ENCODE data around the gene KRT32.

The KRT32 gene

DNA sequence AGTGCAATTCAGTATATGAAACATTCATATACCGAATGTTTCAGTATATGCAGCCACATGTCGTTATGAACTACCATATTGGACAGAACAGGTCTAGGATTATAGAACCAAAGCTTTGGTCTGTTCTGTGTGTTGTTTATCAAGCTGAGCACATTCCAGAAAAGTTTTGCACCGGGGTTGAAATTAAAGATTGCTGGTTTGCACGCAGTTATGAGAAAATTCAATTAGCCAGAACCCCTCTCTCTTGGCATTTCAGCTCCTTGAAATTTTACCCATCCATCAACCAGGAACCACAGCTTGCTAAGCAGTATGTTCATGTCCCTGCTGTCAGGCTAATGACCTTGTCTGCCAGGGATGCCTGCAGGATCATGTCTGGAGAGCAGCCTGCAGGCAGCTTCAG, 9.5 kb downstream of the KRT32 start:
- Histone ChIP-seq H3K27me3 (ENCODE audit: control insufficient read depth, insufficient read depth, low read length) (no peaks in the 10 kb centered on the region), H3K4me3 (ENCODE audit: low read depth, low read length) (no peak overlapping the region), H3K9me3 (ENCODE audit: control insufficient read depth, insufficient read depth, low read depth, low read length) (no peaks in the 10 kb centered on the region; the same call in 1 of the 2 replicates)

DNA sequence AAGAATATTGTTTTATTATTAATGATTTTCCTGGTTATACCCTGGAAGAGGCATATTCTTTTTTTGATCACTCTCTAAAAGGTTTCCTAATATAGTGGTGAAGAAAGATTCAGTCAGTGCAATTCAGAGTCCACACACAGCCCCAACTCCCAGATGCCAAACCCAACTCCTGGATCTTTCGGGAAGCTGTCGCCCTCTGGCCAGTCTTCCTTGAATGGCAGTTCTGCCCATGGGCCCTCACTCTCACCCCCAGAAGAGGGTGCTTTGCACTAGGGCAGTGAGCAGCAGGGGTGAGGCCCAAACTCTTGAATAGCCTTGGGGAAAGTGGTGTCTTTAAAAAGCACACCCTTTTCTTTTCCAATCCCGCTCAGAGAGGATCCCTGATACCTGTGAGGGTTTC, 11.0 kb downstream of the KRT32 start:
- Histone ChIP-seq H3K4me3 (ENCODE audit: low read depth, low read length) (no peak overlapping the region), H3K27ac (ENCODE audit: low read depth, low read length) (no peak overlapping the region), H3K4me1 (ENCODE audit: control insufficient read depth, insufficient read depth, low read length) (no peaks in the 10 kb centered on the region), H3K27me3 (ENCODE audit: control insufficient read depth, insufficient read depth, low read length) (no peaks in the 10 kb centered on the region; the same call in 1 of the 2 replicates), H3K36me3 (ENCODE audit: control insufficient read depth, insufficient read depth, low read length) (no peaks in the 10 kb centered on the region), H3K9me3 (ENCODE audit: control insufficient read depth, insufficient read depth, low read depth, low read length) (peaks cover 11% of the 10 kb centered on the region), H3K9ac (ENCODE audit: low read length) (no peak overlapping the region)

More for the DNA sequence above, 9.5 kb downstream of the KRT32 start:
- Histone ChIP-seq H3K9ac (ENCODE audit: low read length) (no peak overlapping the region), H3K27ac (ENCODE audit: low read depth, low read length) (no peak overlapping the region), H3K36me3 (ENCODE audit: control insufficient read depth, insufficient read depth, low read length) (no peaks in the 10 kb centered on the region), H3K4me1 (ENCODE audit: control insufficient read depth, insufficient read depth, low read length) (no peaks in the 10 kb centered on the region)

DNA sequence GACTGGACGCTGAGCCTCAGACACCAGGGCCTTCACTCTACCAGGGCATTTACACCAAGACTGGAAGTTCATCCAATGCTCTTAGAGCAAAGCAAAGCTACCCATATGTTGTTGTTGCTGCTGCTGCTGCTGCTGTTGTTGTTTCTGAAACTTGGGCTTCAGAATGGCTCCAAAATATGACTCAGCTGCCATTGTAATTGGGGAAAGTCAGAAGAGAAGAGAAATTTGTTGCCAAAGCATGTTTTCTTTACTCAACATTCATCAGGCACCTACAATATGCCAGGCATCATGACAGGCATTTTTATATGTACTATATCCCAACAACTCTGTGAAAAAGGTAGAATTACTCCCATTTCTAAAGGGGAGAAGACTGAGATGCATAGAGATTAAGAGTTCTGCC, 11.9 kb downstream of the KRT32 start:
- Histone ChIP-seq H3K9ac (ENCODE audit: low read length) (no peak overlapping the region), H3K27ac (ENCODE audit: low read depth, low read length) (no peak overlapping the region), H3K4me1 (ENCODE audit: control insufficient read depth, insufficient read depth, low read length) (no peaks in the 10 kb centered on the region), H3K9me3 (ENCODE audit: control insufficient read depth, insufficient read depth, low read depth, low read length) (peaks cover 11% of the 10 kb centered on the region), H3K36me3 (ENCODE audit: control insufficient read depth, insufficient read depth, low read length) (no peaks in the 10 kb centered on the region), H3K4me3 (ENCODE audit: low read depth, low read length) (no peak overlapping the region), H3K27me3 (ENCODE audit: control insufficient read depth, insufficient read depth, low read length) (no peaks in the 10 kb centered on the region; the same call in 1 of the 2 replicates)

DNA sequence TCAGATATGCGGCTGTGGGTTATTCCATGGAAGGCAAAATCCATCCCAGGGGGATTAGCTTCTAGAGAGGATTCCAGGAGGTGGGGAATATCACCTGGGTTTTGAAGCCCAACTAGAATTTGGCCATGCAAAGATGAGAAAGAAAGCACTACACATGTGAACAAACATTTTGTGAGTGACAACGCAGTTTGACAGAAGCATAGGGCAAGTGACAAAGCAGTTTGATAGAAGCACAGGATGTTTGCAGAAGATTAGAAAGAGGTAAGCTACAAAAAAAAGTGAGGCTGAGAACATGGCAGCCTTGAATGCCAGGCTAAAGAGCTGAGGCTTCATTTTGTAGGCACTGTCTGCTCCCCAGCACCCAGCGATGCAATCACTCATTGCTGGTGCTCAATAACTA, 14.1 kb downstream of the KRT32 start:
- no peak overlapping the region for H3K9ac ChIP-seq (ENCODE audit: low read length)
- no peaks in the 10 kb centered on the region for H3K36me3 ChIP-seq (ENCODE audit: control insufficient read depth, insufficient read depth, low read length)
- no peaks in the 10 kb centered on the region for H3K4me1 ChIP-seq (ENCODE audit: control insufficient read depth, insufficient read depth, low read length)
- no peak overlapping the region for H3K27ac ChIP-seq (ENCODE audit: low read depth, low read length)
- no peak overlapping the region for H3K4me3 ChIP-seq (ENCODE audit: low read depth, low read length)
- peaks cover 11% of the 10 kb centered on the region for H3K9me3 ChIP-seq (ENCODE audit: control insufficient read depth, insufficient read depth, low read depth, low read length)
- no peaks in the 10 kb centered on the region; the same call in 1 of the 2 replicates for H3K27me3 ChIP-seq (ENCODE audit: control insufficient read depth, insufficient read depth, low read length)

DNA sequence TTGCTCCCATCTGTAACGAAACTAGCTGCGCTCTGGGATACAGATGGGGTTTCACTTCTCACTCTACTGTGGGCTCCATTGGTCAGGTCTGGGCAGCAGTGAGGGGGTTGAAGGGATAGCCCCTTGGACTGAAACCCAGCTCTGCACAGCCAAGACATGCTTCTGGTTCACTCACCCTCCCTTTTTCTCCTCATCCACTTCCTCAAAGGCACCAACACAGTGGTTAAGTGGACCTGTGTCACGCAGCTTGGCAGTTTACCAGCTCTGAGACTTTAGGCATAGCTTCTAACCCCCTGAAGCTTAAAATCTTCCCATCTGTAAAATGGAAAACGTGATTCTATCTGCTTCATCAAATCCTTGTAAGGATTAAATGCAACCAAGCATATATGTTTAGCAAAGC, 14.9 kb downstream of the KRT32 start:
- peaks cover 3% of the 10 kb centered on the region; the same call in 1 of the 2 replicates for H3K4me1 ChIP-seq (ENCODE audit: control insufficient read depth, insufficient read depth, low read length)
- no peaks in the 10 kb centered on the region for H3K36me3 ChIP-seq (ENCODE audit: control insufficient read depth, insufficient read depth, low read length)
- H3K27ac ChIP-seq (ENCODE audit: low read depth, low read length) = no peak overlapping the region
- no peaks in the 10 kb centered on the region; the same call in 1 of the 2 replicates for H3K27me3 ChIP-seq (ENCODE audit: control insufficient read depth, insufficient read depth, low read length)
- H3K9ac ChIP-seq (ENCODE audit: low read length) = no peak overlapping the region
- H3K4me3 ChIP-seq (ENCODE audit: low read depth, low read length) = no peak overlapping the region
- H3K9me3 ChIP-seq (ENCODE audit: control insufficient read depth, insufficient read depth, low read depth, low read length) = peaks cover 11% of the 10 kb centered on the region

DNA sequence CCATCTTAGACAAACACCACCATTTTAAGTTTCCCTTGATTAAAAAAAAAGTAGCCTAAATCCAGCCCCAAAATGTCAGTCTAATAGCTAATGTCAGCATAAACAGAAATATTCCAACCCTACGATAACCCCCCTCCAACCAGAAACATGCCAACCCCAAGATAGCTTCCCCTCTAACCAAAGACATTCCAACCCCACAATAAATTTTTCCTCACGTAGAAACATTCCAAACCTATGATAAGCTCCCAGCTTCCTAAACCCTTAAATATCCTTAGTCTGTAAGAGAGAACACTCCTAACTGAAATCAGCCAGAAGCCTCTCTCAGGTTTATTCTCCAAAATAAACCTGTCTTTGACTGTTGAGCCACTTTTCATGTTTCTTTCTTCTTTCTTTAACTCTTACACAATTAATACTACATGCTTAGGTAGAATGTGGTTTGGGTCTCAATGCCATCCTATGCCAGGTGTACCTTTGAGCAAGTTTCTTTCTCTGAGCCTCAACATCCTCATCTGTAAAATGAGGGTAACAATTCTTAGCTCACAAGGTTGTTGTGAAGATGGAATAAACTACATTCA, 15.9 kb downstream of the KRT32 start:
- no peak overlapping the region for H3K9ac ChIP-seq (ENCODE audit: low read length)
- no peak overlapping the region for H3K4me3 ChIP-seq (ENCODE audit: low read depth, low read length)
- no peak overlapping the region for H3K27ac ChIP-seq (ENCODE audit: low read depth, low read length)
- H3K27me3 ChIP-seq (ENCODE audit: control insufficient read depth, insufficient read depth, low read length) = no peaks in the 10 kb centered on the region; the same call in 1 of the 2 replicates
- no peaks in the 10 kb centered on the region for H3K36me3 ChIP-seq (ENCODE audit: control insufficient read depth, insufficient read depth, low read length)
- H3K9me3 ChIP-seq (ENCODE audit: control insufficient read depth, insufficient read depth, low read depth, low read length) = peaks cover 11% of the 10 kb centered on the region
- peaks cover 3% of the 10 kb centered on the region; the same call in 1 of the 2 replicates for H3K4me1 ChIP-seq (ENCODE audit: control insufficient read depth, insufficient read depth, low read length)

DNA sequence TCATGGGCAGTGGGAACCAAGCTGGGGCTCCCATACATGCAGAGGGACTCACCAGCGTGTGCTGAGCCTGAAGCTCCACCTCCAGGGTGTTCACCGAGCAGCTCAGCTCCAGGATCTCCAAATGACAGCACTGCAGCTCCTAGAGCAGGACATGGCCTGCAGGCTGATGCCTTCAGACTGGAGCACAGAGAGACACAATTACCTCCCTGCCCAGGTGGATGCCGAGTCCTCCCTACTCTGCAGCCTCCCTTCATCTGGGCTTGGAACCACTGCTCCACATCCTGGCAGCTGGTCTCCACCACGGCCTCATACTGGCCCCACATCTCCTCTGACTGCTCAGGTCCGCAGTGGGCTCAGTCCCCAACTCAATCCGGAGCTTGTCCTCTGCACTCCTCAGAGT, 18.2 kb downstream of the KRT32 start:
- H3K27ac ChIP-seq (ENCODE audit: low read depth, low read length) = no peak overlapping the region
- no peak overlapping the region for H3K4me3 ChIP-seq (ENCODE audit: low read depth, low read length)
- H3K4me1 ChIP-seq (ENCODE audit: control insufficient read depth, insufficient read depth, low read length) = peaks cover 3% of the 10 kb centered on the region; the same call in 1 of the 2 replicates
- H3K36me3 ChIP-seq (ENCODE audit: control insufficient read depth, insufficient read depth, low read length) = no peaks in the 10 kb centered on the region
- peaks cover 11% of the 10 kb centered on the region for H3K9me3 ChIP-seq (ENCODE audit: control insufficient read depth, insufficient read depth, low read depth, low read length)
- H3K9ac ChIP-seq (ENCODE audit: low read length) = no peak overlapping the region
- no peaks in the 10 kb centered on the region; the same call in 1 of the 2 replicates for H3K27me3 ChIP-seq (ENCODE audit: control insufficient read depth, insufficient read depth, low read length)

DNA sequence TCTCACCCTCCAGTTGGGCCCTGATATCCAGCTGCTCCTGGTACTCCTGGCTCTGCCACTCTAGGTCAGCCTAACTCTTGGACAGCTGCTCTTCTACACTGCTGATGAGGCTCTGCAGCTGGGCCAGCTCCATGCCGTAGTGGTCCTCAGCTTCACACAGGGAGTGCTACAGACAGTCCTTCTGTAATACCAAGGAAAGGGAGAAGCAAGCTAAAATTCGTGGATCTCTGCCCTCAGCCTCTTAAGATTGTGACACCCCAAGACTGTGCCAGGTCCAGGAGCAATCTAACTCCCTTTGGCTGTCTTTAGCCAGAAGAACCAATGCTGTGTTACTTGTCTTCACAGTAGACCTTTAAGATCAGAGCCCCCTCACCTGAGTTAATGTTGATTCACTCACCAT, 18.7 kb downstream of the KRT32 start:
- peaks cover 11% of the 10 kb centered on the region for H3K9me3 ChIP-seq (ENCODE audit: control insufficient read depth, insufficient read depth, low read depth, low read length)
- H3K9ac ChIP-seq (ENCODE audit: low read length) = no peak overlapping the region
- H3K4me1 ChIP-seq (ENCODE audit: control insufficient read depth, insufficient read depth, low read length) = peaks cover 3% of the 10 kb centered on the region; the same call in 1 of the 2 replicates
- no peak overlapping the region for H3K27ac ChIP-seq (ENCODE audit: low read depth, low read length)
- no peaks in the 10 kb centered on the region; the same call in 1 of the 2 replicates for H3K27me3 ChIP-seq (ENCODE audit: control insufficient read depth, insufficient read depth, low read length)
- H3K36me3 ChIP-seq (ENCODE audit: control insufficient read depth, insufficient read depth, low read length) = no peaks in the 10 kb centered on the region
- no peak overlapping the region for H3K4me3 ChIP-seq (ENCODE audit: low read depth, low read length)

DNA sequence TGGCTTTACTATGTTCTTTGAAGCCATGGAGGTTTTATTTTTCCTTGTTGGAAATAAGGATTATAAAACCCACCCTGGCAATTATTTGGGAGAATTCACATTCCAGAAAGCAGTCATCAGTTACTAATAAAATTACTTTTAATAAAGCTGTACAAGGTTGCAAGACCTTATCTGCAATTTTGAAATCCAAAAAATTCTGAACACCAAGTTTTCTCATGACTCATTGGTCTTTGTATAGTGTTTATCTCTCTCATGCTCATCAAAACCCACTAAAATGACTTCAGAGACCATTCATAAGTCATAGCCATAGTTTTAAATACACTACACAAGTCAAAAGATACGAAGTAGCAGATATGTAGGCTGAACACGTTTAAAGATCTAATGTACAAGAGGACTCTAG, 20.4 kb downstream of the KRT32 start:
- no peaks in the 10 kb centered on the region for H3K36me3 ChIP-seq (ENCODE audit: control insufficient read depth, insufficient read depth, low read length)
- H3K9ac ChIP-seq (ENCODE audit: low read length) = no peak overlapping the region
- H3K27ac ChIP-seq (ENCODE audit: low read depth, low read length) = no peak overlapping the region
- peaks cover 6% of the 10 kb centered on the region for H3K9me3 ChIP-seq (ENCODE audit: control insufficient read depth, insufficient read depth, low read depth, low read length)
- no peaks in the 10 kb centered on the region for H3K27me3 ChIP-seq (ENCODE audit: control insufficient read depth, insufficient read depth, low read length)
- peaks cover 9% of the 10 kb centered on the region; the same call in 1 of the 2 replicates for H3K4me1 ChIP-seq (ENCODE audit: control insufficient read depth, insufficient read depth, low read length)
- no peak overlapping the region for H3K4me3 ChIP-seq (ENCODE audit: low read depth, low read length)

DNA sequence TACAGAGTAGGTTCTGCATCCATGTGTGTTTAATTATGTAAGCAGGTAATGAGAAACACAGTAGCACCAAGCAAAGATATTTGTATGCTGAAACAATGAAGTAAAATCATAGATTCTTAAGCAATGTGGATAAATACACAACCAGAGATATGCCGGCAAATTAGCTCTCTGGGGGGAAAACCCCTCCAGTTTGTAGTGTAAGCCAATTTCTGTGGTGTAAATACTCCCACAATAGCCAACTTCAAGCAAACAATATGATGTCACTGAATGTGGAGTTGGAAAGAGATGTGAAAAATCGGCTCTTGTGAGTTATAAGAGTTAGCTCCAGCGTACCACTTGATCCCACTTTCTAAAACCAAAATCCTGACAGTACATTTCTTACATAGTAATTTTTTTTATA, 22.5 kb downstream of the KRT32 start:
- H3K9me3 ChIP-seq (ENCODE audit: control insufficient read depth, insufficient read depth, low read depth, low read length) = no peaks in the 10 kb centered on the region
- H3K4me1 ChIP-seq (ENCODE audit: control insufficient read depth, insufficient read depth, low read length) = peaks cover 9% of the 10 kb centered on the region; the same call in 1 of the 2 replicates
- no peaks in the 10 kb centered on the region for H3K36me3 ChIP-seq (ENCODE audit: control insufficient read depth, insufficient read depth, low read length)
- H3K27me3 ChIP-seq (ENCODE audit: control insufficient read depth, insufficient read depth, low read length) = no peaks in the 10 kb centered on the region
- H3K4me3 ChIP-seq (ENCODE audit: low read depth, low read length) = no peak overlapping the region
- H3K9ac ChIP-seq (ENCODE audit: low read length) = no peak overlapping the region
- no peak overlapping the region for H3K27ac ChIP-seq (ENCODE audit: low read depth, low read length)

DNA sequence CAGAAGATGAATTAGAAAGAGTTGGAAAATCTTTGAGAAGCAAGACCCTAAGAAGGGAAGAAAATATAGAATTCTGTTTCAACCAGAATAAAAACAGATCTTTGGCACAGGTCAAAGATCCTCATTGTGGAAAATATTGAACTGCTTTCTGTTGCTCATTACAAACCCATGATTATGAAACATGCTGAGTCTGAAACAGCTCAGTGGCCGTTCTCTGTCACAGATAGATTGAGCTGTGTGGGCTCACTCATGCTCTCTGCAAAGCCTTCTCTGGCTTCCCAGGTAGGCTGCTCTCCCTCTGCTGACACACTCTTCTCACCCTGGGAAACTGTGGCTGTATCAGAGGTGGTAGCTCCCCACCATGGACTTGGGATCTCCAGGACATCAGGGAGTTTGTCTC, 23.0 kb downstream of the KRT32 start:
- Histone ChIP-seq H3K36me3 (ENCODE audit: control insufficient read depth, insufficient read depth, low read length) (no peaks in the 10 kb centered on the region), H3K4me3 (ENCODE audit: low read depth, low read length) (no peak overlapping the region), H3K4me1 (ENCODE audit: control insufficient read depth, insufficient read depth, low read length) (peaks cover 9% of the 10 kb centered on the region; the same call in 1 of the 2 replicates), H3K27ac (ENCODE audit: low read depth, low read length) (no peak overlapping the region), H3K9me3 (ENCODE audit: control insufficient read depth, insufficient read depth, low read depth, low read length) (no peaks in the 10 kb centered on the region), H3K9ac (ENCODE audit: low read length) (no peak overlapping the region), H3K27me3 (ENCODE audit: control insufficient read depth, insufficient read depth, low read length) (no peaks in the 10 kb centered on the region)
